CD4-positive, alpha-beta T cell treated with Interleukin-1 beta for 1 hour (primary cell): ENCODE results near the gene MANF.
A peak's percentile ranks its signal among the peaks of the same experiment; 100 is the strongest.
"Not testable (repeated sequence)": the region's sequence is repeated elsewhere in the genome, so short reads cannot be mapped to it uniquely, and the experiment has no call there.

Source experiments
- DNase-seq, 2 donors: peaks; one replicate each; pipeline ENCODE4 v3.0.0-alpha.2; 2020 to 2022

The MANF gene

DNA sequence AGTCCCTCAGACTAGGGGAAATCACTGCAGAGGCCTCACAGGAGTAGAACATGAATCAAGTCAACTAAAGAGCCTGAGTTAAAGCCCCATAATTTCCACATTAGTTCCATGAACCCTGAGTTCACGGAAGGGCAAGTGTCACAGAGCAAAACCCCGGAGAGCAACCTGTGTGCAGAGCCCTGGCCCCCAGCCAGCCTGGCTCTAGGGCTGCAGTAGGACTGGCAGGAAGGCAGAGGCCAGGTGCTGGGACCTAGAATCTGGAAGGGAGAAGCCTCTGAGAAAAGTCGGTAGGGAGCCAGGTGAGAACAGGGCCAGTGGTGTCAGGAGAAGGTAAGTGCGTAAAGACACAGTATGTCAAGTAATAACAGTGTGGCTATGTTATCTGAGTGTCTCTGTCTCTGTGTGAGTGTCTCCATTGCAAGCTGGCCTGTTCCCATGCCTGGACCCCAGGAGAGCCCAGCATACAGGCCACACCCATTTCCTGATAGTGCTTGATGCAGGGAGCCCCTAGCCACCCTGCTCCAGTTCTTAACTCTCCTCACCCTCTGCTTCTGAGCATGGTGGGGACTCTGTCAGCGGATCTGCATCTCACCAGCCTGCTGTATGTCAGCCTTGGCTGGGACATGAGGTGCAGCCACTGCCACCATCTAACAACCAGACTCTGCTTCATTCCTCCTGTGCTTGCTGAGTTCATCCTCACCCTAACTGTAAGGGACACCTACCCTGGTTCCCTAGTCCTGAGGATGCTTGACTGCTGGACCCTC is 11.3 kb upstream of the MANF start:
- no peak for DNase-seq

DNA sequence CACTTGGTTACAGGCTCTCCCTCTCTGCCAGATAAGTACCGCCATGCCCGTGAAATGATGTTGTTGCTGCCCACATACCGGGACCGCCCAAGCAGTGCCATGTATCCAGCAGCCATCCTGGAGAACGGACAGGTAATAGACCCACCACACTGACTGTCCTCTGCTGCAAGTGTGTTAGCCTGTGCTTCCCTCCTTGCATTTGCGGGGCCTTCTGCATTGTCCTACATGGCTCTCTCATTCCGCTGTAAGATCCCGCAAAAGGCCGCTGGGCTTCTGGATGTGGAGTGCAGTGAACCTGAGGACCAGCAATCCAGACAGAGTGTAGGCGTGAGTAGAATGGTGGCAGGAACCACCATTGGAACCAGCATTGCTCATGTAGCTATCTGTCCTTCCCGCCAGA is 10.6 kb upstream of the MANF start:
- DNase-seq: no peak

DNA sequence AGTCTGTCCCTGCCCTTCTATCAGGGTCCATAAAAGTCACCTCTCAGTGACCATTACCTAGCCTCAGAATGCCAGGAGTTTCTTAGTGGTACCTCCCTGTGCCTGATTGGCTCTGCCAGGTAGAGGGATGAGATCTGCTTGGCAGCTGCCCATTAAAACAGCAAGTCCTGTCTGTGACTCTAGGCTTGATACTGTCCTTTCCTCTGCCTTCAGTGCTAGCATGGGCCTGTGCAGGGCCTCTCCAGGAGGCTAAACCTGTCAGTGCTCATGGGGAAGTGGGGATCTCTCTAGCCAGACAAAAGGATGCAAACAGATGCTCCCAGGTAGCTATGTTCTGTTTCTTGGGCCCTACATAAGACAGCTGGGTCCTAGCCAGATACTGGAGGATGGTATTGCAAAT is 10.0 kb upstream of the MANF start:
- DNase-seq: no peak

DNA sequence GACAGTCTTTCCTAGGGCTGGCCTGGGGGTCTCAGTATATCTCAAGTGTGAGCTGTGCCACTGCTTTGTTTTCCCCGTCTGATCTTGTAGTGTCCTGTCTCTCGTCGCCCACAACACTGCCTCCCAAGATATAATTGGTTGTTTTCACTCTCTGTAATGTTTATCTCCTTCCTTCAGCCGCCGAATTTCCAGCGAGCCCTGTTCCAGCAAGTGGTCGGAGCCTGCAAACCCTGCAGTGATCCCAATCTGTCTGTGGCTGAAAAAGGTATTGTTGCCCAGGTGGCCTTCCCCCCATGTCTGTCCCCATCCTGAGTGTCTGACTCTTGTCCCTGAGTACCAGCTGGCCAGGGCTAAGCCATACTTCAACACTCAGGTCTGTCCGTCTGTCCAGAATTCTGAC is 9.5 kb upstream of the MANF start:
- DNase-seq: no peak

DNA sequence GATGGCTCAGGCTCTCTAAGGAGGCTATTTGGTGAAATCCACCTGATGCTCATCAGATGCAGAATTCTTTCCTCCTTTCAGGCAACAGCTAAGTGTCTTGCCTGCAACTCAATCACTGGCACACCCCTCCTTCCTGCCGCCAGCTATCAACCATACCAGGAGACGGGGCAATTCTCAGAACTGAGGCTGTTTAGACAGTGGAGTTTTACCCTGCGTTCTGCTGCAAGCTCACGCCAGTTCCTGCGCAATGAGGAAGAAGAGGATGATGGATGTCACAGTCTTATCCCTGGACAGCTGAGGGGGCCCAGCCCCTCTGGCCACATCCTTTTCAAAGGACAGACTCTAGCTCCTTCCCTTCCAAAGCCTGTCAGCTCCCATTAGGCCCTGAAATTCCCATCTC is 7.0 kb upstream of the MANF start:
- DNase-seq: no peak

DNA sequence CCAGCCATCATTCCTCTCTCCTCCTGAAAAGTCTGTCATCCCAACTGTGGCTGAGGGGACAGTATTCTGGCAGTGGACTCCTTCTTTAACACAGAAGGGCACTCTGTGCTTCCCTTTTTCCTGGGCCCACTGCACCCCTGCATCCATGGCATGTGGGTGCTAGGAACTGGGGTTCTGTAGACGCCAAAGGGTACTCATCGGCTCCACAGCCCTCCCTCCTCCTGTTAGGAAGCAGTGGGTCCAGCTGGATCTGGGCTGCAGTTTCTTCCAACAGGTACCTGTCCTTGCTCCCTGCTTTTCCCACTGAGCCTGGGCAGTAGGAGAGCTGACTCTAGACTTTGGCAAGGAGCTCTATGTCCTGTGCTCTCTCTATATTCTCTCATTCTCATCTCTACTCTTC is 6.4 kb upstream of the MANF start:
- DNase-seq: no peak

DNA sequence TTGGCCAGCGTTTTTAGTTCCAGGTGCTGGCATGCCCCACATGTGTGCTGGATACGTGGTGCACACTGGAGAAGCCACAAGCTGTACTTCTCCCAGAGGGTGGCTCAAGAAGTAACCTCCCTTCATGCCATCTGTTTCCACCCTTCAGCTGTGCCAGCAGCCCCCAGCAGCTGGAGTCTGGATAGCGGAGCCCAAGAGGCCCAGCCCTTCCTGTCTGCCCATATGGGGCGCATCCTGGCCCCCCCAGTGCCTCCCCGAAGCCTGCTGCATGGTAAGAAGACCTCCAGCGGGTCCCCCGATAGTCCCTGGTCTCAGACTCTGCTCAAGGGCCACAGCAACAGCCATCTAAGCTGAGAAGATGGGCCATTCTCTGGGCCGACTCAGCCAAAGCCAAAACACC is 5.8 kb upstream of the MANF start:
- DNase-seq: no peak

DNA sequence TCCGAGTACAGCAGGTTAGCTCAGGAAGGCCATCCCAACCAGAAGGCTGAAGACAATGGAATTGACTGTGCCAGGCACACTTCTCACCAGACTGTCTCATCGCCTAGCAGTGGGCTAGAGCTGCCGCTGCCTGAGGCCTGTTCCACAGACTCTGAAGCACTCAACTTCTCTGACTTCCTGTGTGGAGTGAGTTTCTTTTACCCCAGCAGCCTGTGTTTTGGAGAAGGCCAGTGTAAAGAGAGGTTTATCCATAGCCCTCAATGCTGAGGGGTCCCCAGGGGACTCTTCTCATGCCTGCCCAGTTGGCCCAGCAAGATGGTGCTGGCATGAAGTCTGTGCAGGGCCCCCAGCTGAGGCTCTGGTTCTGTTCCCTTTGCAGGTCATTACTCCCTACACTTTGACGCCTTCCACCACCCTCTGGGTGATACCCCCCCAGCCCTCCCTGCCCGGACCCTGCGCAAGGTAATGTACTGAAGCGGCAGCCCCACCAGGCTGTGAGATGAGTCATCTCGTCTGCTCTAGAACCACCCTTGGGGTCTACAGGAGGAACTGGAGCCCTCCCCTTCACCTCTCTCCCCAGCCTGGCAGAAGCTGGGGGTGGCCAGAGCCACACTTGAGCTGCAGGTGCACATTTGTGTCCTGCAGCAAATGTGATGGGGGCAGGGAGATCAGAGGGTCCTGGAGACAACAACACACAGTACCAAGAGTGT is 5.2 kb upstream of the MANF start:
- DNase-seq: no peak

DNA sequence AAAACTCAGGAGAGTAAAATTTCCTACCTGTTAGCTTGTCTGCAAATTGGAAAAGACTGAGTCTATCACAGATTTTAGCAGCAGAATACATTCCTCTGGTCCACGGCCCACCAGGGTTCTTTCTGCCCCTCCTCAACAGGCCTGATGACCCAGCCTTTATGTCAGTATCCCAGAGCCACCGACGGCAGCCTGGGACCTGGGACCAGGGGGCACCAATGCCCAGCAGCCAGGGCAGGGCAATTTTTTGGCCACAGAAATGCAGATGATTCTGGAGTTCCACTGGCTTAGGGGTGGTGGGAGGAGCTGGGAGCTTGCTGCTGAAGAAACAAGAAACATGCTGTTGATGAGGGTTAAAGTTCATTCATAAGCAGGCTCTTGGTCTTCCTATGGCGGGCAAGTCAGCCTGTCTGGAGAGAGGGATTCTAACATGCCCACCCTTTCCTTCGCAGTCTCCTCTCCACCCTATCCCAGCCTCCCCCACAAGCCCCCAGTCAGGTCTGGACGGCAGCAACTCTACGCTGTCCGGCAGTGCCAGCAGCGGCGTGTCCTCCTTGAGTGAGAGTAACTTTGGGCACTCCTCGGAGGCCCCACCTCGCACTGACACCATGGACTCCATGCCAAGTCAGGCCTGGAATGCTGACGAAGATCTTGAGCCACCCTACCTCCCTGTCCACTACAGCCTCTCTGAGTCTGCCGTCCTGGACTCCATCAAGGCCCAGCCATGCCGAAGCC is 4.3 kb upstream of the MANF start:
- no peak for DNase-seq

DNA sequence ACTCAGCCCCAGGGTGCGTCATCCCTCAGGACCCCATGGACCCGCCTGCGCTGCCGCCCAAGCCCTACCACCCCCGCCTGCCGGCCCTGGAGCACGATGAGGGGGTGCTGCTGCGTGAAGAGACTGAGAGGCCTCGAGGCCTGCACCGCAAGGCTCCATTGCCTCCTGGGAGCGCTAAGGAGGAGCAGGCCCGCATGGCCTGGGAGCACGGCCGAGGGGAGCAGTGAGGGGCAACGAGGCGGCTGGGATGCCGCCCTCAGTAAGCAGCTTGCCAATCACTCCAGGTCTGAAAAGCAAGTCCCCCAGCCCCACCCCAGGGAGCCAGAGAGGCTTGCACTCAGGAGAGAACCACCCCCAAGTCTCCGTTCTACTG is 3.8 kb upstream of the MANF start:
- no peak for DNase-seq

DNA sequence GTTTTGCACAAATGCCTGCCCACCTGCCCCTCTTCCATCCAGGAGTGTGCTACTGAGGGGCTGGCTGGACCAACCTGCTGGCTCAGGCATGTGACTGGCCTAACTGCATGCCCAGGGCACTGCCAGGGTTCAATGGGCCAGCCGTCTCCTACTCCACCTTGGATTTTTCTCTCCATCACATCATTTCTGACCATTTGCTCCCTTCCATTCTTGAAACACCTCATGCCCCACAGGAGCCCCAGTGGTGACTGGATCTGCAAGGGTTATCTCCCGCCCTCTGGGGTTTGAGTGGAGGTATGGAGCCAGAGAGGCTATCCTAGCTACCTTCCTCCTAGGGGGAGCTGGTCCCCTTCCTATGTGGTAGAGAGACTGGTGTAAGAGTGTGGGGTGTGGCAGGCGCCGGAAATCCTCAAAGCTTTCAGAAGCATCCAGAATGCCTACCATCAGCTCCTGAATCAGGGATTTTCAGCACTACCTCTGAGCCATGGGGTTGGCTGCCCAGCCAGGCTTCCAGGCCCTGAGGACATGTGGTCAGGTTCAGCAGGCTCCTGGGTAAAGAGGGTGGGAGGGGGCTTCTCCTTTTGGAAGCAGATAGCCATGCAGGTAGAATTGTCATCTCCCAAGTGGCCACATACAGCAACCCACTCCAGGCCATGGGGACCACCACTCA is 2.9 kb upstream of the MANF start:
- DNase-seq: no peak

DNA sequence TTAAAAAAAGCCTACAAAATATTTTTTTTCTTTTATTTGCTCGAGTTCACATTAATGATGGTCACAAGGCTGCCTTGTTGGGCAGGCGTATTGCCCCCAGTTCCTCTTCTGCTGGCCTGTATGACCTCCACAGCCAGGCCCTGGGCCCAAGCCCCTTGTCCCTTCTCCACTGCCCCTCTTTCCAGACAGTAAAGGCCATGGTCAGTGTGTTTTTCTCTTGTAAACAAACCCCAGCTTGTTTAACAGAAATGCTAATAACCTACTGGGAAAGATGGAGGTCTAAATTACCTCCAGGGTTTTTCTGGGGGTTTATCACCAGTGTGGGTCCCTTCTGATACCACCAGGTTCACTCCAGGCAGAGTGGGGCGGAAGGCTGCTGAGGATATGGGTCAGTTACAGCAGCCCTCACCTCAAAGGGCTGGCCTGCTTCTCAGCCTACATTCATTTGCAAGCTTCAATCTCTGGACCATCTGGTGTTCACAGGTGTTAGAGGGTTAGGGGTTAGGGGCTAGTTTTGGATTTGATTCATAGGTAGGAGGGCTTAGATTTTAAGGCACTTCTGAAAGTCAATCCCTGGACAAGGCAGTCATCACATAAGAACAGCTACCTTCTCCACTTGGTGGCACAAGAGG is 2.0 kb upstream of the MANF start:
- no peak for DNase-seq

DNA sequence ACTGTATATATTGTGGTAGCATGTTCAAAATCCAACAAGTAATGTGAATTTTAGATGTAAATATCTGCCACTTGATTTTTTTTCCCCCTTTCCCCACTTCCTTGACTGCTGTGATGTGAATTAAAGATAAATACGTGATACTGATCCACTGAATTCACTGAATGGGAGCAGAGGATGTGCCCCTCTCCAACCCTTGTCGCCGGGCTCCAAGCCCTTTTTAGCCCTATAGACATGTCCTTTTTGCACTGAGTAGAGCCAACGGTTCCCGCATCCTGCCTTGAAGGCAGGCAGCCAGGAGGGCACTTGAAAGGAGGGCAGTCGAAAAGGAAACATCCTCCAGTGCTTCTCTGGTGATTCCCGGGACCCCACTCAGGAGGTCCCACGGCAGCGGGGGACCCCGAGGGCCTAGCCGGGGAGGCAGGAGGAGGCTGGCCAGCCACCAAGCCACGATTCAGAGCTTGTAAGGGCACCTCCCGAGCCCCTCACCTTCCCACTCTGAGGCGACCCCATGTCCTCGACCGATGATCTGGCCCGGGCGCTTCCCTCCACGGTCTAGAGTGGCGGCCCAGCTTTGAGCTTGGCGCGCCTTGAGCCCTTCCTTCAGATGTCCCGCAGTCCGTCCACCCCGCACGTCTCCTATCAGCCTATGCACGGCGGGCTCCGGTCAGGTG is 901 bp upstream of the MANF start:
- peak; percentile 12 to 14 for DNase-seq

DNA sequence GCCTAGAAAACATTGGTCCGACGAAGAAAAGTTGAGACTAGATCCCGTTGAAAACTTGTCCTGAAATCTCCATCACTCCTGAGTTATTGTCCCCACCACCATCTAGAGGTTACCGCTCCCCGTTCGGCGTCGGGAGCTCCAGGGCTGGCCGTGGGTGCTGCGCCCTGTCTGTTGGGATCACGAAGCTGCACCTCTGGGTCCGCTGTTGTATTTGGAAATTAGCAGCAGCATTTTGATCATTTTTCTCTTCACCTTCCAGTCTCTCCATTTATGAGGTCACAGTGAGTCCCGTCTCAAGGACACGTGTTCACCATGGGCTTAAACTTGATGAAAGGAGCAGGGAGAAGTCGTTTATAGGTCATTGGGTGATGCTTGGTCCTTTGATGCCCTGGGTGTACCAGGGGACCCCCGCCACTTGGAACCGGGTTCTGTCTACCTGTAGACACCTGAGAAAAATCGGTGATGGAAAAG is 565 bp downstream of the MANF start:
- peak in 1 of 2 donors; percentile 13 for DNase-seq

DNA sequence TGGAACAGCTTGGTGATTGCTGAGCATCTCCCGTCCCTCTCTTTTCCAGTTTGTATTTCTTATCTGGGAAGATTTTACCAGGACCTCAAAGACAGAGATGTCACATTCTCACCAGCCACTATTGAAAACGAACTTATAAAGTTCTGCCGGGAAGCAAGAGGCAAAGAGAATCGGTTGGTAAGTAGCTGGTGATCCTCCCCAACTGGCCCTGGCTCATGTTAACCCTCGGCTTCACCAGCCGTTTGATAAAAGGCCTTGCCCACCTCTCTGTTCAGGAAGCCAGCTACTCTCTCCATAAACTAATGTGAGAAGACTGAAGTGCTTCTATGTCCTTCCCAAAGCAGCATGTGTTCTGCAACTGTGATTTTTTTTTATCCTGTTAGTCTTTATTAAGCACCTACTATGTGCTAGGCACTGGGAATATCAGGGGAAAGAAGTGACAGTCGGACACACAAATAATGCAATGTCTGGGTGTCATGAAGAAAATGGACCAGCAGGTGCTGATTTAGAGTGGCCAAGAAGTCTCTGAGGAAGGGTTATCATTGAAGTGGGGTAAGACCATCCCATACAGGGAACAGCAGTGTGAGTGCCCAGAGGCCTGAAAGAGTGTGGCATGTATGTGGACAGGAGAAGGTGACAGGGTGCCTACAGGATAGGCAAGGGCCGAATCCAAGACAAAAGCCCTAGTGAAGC is 1.2 kb downstream of the MANF start:
- DNase-seq: no peak

DNA sequence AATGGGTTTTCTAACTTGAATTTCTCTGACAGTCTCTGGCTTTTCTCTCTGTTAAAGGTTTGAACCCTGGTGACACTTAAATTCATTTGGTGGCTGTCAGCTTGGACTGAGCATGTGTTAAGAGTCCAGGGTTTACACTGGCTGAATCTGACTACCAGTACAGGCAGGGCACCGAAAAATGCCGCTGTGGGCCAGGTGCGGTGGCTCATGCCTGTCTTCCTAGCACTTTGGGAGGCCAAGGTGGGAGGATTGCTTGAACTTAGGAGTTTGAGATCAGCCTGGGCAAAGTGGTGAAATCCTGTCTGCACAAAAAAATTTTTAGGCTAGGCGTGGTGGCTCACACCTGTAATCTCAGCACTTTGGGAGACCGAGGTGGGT is 1.8 kb downstream of the MANF start:
- no peak for DNase-seq

DNA sequence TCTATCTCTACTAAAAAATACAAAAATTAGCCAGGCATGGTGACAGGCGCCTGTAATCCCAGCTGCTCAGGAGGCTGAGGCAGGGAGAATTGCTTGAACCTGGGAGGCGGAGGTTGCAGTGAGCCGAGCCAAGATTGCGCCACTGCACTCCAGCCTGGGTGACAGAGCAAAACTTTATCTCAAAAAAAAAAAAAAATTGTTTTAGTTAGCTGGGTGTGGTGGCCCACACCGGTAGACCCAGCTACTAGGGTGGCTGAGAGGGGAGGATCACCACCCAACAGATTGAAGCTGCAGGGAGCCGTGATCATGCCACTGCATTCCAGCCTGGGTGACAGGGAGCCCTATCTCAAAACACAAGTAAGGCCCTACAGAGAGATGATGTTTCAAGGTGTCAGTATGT is 2.2 kb downstream of the MANF start:
- not testable (repeated sequence) for DNase-seq

DNA sequence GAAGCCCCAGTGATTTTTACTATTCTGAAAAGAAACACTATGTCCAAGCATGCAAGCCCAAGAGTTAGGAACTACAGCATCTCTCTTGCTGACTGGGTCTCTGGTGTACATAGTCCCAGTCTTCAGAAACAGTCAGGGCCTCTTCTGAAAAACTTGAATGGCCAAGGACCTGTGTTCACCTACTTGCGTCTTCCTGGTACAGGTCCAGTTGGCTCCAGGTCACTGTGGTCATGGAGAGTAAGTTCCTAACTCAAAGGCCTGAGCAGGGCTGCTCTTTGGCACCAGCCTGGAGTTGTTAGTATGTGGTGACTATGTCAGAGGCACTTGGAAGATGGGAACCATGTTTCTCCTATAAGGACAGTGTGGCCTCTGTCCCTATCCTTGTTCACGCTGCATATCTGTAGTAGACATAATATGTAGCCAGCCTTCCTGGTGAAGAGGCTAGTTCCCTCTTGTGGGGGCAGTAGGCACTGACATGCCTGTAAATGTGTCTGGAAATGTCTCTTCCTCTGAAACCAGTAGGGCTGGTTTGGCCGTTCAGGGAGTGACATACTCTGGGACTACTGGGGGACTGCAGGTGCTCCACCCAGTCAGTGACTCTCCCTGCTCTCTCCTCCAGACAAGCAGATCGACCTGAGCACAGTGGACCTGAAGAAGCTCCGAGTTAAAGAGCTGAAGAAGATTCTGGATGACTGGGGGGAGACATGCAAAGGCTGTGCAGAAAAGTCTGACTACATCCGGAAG is 3.4 kb downstream of the MANF start:
- DNase-seq: no peak

DNA sequence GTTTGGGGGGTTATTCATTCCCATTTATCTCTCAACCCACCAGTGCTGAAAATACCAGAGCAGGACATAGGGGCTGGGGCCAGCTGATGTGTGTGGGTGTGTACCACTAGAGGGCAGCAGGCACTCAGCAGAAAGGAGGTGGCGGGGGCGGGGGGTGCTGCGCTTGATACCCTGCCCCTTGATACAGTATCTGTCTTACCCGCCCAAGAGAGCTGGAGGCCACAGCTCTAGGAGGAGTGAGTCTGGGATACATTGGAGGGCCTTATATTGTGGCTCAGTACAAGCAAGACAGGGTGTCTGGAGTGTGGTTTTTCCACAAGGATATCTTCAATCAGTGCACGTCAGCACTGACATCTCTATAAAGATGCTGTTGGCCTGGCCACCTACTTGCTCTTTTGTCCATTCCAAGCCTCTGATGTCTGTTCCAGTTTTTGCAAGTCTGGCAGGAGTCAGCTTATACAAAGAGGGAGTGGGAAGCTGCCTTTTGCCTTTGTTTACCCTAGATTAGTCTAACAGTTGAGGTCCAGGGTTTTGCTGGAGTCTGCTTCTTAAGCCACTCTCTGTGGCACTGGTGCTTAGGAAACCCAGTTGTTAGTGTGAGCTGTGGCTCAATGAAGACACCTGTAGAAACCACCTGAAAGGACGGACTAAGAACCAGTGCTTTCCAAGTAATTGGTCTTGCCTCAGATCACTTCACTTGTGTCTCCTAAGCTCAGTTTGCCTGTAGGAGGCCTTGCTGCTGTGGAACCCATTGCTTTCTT is 4.5 kb downstream of the MANF start:
- DNase-seq: peak; percentile 56 to 67
